Esophagus squamous epithelium (tissue), 5 donors: ENCODE measurements around the gene MTR. TPM values are rescaled to one million over a fixed set of nuclear protein-coding genes. Genes with fewer than 3 reads are reported as not detected.

Experiments used
- DNase-seq: peaks from one replicate; lab custom pipeline; 2025; lab: John Stamatoyannopoulos, UW
- H3K27ac ChIP-seq, 4 donors: fragments of 200-600 bp; sonication (generic); one replicate each; pipeline ENCODE4 v1.5.1; 2016 to 2019; ENCODE audit warnings: mild to moderate bottlenecking in 1 of 4
- H3K27me3 ChIP-seq, 4 donors: fragments of 200-600 bp; sonication (generic); 1 replicate in 3 of 4; 2 replicates in 1 of 4; pipeline versions ENCODE4 v1.5.1 to v1.6.0; 2017 to 2021; ENCODE audit warnings: antibody characterized with exemption in 1 of 4
- H3K36me3 ChIP-seq, 3 donors: fragments of 200-600 bp; sonication (generic); one replicate each; pipeline ENCODE4 v1.5.1; 2016 to 2019
- H3K4me1 ChIP-seq, 3 donors: fragments of 200-600 bp; sonication (generic); one replicate each; pipeline ENCODE4 v1.5.1; 2017 to 2019
- H3K4me3 ChIP-seq, 4 donors: fragments of 200-600 bp; sonication (generic); 1 replicate in 3 of 4; 2 replicates in 1 of 4; pipeline ENCODE4 v1.5.1; 2016 to 2019; ENCODE audit warnings: mild to moderate bottlenecking in 2 of 4, moderate library complexity in 1 of 4
- H3K9me3 ChIP-seq, 3 donors: fragments of 200-600 bp; sonication (generic); one replicate each; pipeline ENCODE4 v1.5.1; 2016 to 2019
- POLR2A ChIP-seq, 4 donors: fragments of 450-650 bp; IDR thresholded peaks; one replicate each; pipeline ENCODE4 v1.6.1; 2017; ENCODE audit warnings: antibody characterized with exemption in 4 of 4, mild to moderate bottlenecking in 4 of 4, moderate library complexity in 3 of 4
- WGBS, 2 donors: methylation state at CpG; one replicate each; pipeline ENCODE4 v1.1.5; 2018; 5-methylcytosine and 5-hydroxymethylcytosine counted together
- intact Hi-C: fragments of 100-400 bp; cut with DNase I; formaldehyde crosslinking; loops from one replicate; pipeline ENCODE4 v1.15.0; 2022
- total RNA-seq, 4 donors: library from RNA; depleted of rRNA; stranded (reverse); fragments of >200 nt; gene quantifications; one replicate each; pipeline ENCODE4 v1.1.0, GENCODE V29; 2016
- TF ChIP-seq, protein P1 (sequence below), 6 experiments: fragments of 450-650 bp in 4 of 6; fragments of 200-600 bp in 2 of 6; sonication (generic) in 2 of 6; IDR thresholded peaks; one replicate each; pipeline ENCODE4 v1.5.1; 2016 to 2019; ENCODE audit warnings: antibody characterized with exemption in 6 of 6, mild to moderate bottlenecking in 4 of 6, moderate library complexity in 4 of 6
- donor health status: DM: yes; HTN: yes; CAD: no.

The MTR gene
- total RNA-seq, 4 donors from 2014 or later = 5.8 to 21.6 (median 9.1) TPM

DNA sequence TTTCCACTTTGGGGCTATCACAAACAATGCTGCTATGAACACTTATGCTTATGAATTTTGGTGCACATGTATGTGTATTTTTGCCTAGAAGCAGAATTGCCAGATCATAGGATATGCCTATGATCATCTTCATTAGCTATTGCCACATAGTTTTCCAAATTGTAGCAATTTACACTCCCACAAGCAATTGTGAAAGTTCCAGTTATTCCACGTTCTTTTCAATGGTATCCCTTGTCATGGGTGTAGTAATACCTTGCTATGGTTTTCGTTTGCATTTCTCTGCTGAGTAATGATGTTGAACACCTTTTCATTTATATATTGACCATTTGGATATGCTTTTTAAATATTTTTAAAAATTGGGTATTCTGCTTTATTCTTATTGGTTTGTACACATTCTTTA is 82.6 kb downstream of the MTR start:
- intact Hi-C loops = loop anchor here (10.0 kb wide), 1 partner anchor 773 kb away; no protein-coding TSS in a partner anchor

GRCh38 chr1:236880209-236880608 is 85.1 kb downstream of the MTR start:
- 89 to 94% methylated on average over 6 of the region's 6 CpGs for WGBS, 2 donors
- H3K4me1 ChIP-seq = no peaks in the 10 kb centered on the region
- no peaks in the 10 kb centered on the region for H3K9me3 ChIP-seq
- H3K27ac ChIP-seq = no peak overlapping the region
- intact Hi-C loops = no loop called here
- DNase-seq = no peak
- peaks cover 0 to 89% (median 5%) of the 10 kb centered on the region in 3 donors for H3K36me3 ChIP-seq
- no peak overlapping the region for H3K4me3 ChIP-seq
- no peaks in the 10 kb centered on the region for H3K27me3 ChIP-seq
- TF ChIP-seq, protein P1, sequence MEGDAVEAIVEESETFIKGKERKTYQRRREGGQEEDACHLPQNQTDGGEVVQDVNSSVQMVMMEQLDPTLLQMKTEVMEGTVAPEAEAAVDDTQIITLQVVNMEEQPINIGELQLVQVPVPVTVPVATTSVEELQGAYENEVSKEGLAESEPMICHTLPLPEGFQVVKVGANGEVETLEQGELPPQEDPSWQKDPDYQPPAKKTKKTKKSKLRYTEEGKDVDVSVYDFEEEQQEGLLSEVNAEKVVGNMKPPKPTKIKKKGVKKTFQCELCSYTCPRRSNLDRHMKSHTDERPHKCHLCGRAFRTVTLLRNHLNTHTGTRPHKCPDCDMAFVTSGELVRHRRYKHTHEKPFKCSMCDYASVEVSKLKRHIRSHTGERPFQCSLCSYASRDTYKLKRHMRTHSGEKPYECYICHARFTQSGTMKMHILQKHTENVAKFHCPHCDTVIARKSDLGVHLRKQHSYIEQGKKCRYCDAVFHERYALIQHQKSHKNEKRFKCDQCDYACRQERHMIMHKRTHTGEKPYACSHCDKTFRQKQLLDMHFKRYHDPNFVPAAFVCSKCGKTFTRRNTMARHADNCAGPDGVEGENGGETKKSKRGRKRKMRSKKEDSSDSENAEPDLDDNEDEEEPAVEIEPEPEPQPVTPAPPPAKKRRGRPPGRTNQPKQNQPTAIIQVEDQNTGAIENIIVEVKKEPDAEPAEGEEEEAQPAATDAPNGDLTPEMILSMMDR (IDR thresholded peaks at IDR 0.05) = no peak
- TF ChIP-seq POLR2A (IDR thresholded peaks at IDR 0.05) = no peak

More for the DNA sequence above, 82.6 kb downstream of the MTR start:
- Histone ChIP-seq H3K27me3 (no peaks in the 10 kb centered on the region), H3K4me3 (no peak overlapping the region), H3K27ac (no peak overlapping the region), H3K36me3 (peaks cover 0 to 95% (median 7%) of the 10 kb centered on the region in 3 donors), H3K9me3 (no peaks in the 10 kb centered on the region), H3K4me1 (no peaks in the 10 kb centered on the region)
- DNase-seq = no peak
- 75 to 82% methylated on average over 2 of the region's 2 CpGs for WGBS, 2 donors
- no peak for TF ChIP-seq POLR2A (IDR thresholded peaks at IDR 0.05)
- TF ChIP-seq, protein P1 (IDR thresholded peaks at IDR 0.05) = no peak

- TF ChIP-seq POLR2A (IDR thresholded peaks at IDR 0.05) = no peak
- TF ChIP-seq, protein P1 (IDR thresholded peaks at IDR 0.05) = no peak
- Histone ChIP-seq H3K4me1 (no peaks in the 10 kb centered on the region), H3K27me3 (no peaks in the 10 kb centered on the region), H3K9me3 (no peaks in the 10 kb centered on the region), H3K36me3 (peaks cover 0 to 89% (median 7%) of the 10 kb centered on the region in 3 donors), H3K4me3 (no peak overlapping the region), H3K27ac (no peak overlapping the region)
- WGBS, 2 donors = 64 to 77% methylated on average over 2 to 4 of the region's 4 CpGs
- no peak for DNase-seq
- intact Hi-C loops = no loop called here
Observed at GRCh38 chr1:236882678-236883077, 87.6 kb downstream of the MTR start.

GRCh38 chr1:236886199-236886598 is 91.1 kb downstream of the MTR start:
- no peak overlapping the region for H3K4me3 ChIP-seq
- intact Hi-C loops = no loop called here
- no peaks in the 10 kb centered on the region for H3K9me3 ChIP-seq
- H3K27me3 ChIP-seq = no peaks in the 10 kb centered on the region
- H3K4me1 ChIP-seq = no peaks in the 10 kb centered on the region
- WGBS, 2 donors = 40 to 43% methylated on average over 1 of the region's 1 CpG
- TF ChIP-seq, protein P1 (IDR thresholded peaks at IDR 0.05) = no peak
- no peak for TF ChIP-seq POLR2A (IDR thresholded peaks at IDR 0.05)
- DNase-seq = no peak
- H3K36me3 ChIP-seq = peaks cover 7 to 83% (median 7%) of the 10 kb centered on the region in 3 donors
- no peak overlapping the region for H3K27ac ChIP-seq

DNA sequence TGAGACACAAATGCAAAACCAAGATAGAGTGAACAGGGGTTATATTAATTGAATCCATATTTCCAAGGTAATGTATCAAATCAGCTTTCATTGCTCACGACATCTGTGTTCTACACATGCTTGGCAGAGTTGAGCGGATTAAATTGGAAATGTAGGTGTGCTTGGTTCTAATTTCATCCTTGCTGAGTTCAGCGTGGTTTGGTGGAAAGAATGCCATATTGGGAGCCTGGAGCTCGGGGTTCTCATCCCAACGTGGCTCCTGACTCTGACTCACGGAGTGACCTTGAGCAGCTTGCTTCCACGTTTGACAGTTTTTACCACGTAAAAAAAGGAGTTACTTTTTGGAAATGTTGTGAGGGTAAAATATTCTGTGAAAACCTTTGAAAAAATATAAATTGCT is 92.0 kb downstream of the MTR start:
- 87 to 89% methylated on average over 8 of the region's 8 CpGs for WGBS, 2 donors
- Histone ChIP-seq H3K36me3 (peaks cover 10 to 85% (median 16%) of the 10 kb centered on the region in 3 donors), H3K9me3 (no peaks in the 10 kb centered on the region), H3K4me3 (no peak overlapping the region), H3K27me3 (no peaks in the 10 kb centered on the region), H3K27ac (no peak overlapping the region), H3K4me1 (no peaks in the 10 kb centered on the region)
- no peak for TF ChIP-seq POLR2A (IDR thresholded peaks at IDR 0.05)
- intact Hi-C loops = no loop called here
- DNase-seq = no peak

GRCh38 chr1:236888126-236888525 is 93.0 kb downstream of the MTR start:
- no peak overlapping the region for H3K4me3 ChIP-seq
- H3K4me1 ChIP-seq = no peaks in the 10 kb centered on the region
- WGBS, 2 donors = 75 to 82% methylated on average over 4 of the region's 4 CpGs
- peaks cover 10 to 85% (median 26%) of the 10 kb centered on the region in 3 donors for H3K36me3 ChIP-seq
- intact Hi-C loops = no loop called here
- H3K9me3 ChIP-seq = no peaks in the 10 kb centered on the region
- DNase-seq = no peak
- no peak overlapping the region for H3K27ac ChIP-seq
- no peak for TF ChIP-seq POLR2A (IDR thresholded peaks at IDR 0.05)
- TF ChIP-seq, protein P1 (IDR thresholded peaks at IDR 0.05) = no peak
- no peaks in the 10 kb centered on the region for H3K27me3 ChIP-seq
